ENCODE results near the gene MMP25. TPM values are rescaled to one million over a fixed set of nuclear protein-coding genes. Genes with fewer than 3 reads are reported as not detected.

MMP25 gene
- total and polyA plus RNA-seq, 9 of the 15 experiments (the other 6 are each of a cell fraction or from before 2014, with no cell fraction given): 0.03 to 0.04 TPM; not detected in 7

DNA sequence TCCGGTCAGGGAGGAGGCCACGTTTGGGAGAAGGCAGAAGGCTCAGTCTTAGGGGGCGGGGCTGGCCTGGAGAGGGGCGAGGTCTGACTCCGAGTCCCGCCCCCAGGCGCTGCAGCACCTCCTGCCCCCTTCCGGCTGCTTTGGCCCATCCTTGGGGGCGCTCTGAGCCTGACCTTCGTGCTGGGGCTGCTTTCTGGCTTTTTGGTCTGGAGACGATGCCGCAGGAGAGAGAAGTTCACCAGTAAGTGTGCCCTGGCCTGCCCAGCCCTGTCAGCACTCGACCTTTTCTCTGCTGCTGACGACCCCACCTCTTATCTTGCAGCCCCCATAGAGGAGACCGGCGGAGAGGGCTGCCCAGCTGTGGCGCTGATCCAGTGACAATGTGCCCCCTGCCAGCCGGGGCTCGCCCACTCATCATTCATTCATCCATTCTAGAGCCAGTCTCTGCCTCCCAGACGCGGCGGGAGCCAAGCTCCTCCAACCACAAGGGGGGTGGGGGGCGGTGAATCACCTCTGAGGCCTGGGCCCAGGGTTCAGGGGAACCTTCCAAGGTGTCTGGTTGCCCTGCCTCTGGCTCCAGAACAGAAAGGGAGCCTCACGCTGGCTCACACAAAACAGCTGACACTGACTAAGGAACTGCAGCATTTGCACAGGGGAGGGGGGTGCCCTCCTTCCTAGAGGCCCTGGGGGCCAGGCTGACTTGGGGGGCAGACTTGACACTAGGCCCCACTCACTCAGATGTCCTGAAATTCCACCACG, 24.7 kb upstream of the MMP25 start (continued):
- TF ChIP-seq, protein P1, sequence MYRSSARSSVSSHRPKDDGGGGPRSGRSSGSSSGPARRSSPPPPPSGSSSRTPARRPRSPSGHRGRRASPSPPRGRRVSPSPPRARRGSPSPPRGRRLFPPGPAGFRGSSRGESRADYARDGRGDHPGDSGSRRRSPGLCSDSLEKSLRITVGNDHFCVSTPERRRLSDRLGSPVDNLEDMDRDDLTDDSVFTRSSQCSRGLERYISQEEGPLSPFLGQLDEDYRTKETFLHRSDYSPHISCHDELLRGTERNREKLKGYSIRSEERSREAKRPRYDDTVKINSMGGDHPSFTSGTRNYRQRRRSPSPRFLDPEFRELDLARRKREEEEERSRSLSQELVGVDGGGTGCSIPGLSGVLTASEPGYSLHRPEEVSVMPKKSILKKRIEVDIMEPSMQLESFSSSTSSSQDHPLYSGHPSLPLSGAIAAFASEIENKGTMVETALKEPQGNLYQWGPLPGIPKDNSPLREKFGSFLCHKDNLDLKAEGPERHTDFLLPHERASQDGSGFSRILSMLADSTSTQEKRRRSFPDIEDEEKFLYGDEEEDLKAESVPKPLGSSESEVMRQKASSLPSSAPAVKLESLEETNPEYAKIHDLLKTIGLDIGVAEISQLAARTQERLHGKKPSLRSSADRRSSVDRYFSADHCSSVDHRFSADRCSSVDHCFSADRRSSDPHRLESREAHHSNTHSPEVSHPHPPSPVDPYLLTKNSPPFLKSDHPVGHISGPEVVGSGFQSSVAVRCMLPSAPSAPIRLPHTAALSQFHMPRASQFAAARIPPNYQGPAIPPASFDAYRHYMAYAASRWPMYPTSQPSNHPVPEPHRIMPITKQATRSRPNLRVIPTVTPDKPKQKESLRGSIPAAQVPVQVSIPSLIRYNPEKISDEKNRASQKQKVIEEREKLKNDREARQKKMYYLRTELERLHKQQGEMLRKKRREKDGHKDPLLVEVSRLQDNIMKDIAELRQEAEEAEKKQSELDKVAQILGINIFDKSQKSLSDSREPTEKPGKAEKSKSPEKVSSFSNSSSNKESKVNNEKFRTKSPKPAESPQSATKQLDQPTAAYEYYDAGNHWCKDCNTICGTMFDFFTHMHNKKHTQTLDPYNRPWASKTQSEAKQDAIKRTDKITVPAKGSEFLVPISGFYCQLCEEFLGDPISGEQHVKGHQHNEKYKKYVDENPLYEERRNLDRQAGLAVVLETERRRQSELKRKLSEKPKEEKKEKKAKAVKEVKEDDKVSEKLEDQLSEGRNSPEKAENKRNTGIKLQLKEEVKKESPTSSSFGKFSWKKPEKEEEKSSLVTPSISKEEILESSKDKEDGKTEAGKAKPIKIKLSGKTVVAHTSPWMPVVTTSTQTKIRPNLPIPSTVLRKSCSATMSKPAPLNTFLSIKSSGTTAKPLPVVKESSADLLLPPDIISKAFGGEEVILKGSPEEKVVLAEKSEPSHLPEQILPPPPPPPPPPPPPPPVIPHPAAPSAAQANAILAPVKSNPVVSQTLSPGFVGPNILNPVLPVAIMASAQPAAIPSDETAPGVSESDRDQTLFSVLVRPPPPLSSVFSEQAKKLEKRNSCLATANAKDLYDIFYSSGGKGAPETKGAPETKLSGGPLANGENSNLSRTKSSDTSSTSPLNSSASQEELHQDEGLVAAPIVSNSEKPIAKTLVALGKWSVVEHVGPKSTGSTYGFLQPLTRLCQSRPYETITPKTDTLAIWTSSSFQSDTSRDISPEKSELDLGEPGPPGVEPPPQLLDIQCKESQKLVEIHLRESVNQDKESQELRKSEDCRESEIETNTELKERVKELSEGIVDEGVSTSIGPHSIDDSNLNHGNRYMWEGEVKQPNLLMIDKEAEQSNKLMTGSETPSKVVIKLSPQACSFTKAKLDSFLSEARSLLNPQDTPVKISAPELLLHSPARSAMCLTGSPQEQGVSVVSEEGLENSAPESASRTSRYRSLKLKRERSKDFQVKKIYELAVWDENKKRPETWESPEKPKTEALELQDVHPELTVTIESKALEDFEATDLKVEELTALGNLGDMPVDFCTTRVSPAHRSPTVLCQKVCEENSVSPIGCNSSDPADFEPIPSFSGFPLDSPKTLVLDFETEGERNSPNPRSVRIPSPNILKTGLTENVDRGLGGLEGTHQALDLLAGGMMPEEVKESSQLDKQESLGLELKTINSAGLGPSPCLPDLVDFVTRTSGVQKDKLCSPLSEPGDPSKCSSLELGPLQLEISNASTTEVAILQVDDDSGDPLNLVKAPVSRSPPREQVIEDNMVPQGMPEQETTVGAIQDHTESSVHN (IDR thresholded peaks at IDR 0.05; ENCODE audit: borderline replicate concordance in 1 of 2, low read depth in 1 of 2): no peak
- TF ChIP-seq, protein P2, sequence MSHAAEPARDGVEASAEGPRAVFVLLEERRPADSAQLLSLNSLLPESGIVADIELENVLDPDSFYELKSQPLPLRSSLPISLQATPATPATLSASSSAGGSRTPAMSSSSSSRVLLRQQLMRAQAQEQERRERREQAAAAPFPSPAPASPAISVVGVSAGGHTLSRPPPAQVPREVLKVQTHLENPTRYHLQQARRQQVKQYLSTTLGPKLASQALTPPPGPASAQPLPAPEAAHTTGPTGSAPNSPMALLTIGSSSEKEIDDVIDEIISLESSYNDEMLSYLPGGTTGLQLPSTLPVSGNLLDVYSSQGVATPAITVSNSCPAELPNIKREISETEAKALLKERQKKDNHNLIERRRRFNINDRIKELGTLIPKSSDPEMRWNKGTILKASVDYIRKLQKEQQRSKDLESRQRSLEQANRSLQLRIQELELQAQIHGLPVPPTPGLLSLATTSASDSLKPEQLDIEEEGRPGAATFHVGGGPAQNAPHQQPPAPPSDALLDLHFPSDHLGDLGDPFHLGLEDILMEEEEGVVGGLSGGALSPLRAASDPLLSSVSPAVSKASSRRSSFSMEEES (CRISPR knock-in tag; IDR thresholded peaks at IDR 0.05): no peak
- TF ChIP-seq MEIS2 (IDR thresholded peaks at IDR 0.05; ENCODE audit: partially characterized antibody) (no peak), HNRNPK (IDR thresholded peaks at IDR 0.05; ENCODE audit: low read depth, low read length, poor library complexity, severe bottlenecking) (no peak), HMGN3 (IDR thresholded peaks at IDR 0.05; ENCODE audit: borderline replicate concordance, extremely low read depth, insufficient read length, low read depth, low read length) (peak; percentile 56), ZNF121 (CRISPR knock-in tag; conservative IDR thresholded peaks at IDR 0.05) (no peak), GTF2F1 (IDR thresholded peaks at IDR 0.05; ENCODE audit: low read depth, low read length) (no peak), ZNF212 (CRISPR knock-in tag; IDR thresholded peaks at IDR 0.05) (no peak), HOXB6 (CRISPR knock-in tag; IDR thresholded peaks at IDR 0.05; ENCODE audit: borderline replicate concordance) (no peak), HMG20B (CRISPR knock-in tag; IDR thresholded peaks at IDR 0.05) (no peak), HMG20A (CRISPR knock-in tag; conservative IDR thresholded peaks at IDR 0.05) (no peak), ZNF778 (CRISPR knock-in tag; IDR thresholded peaks at IDR 0.05) (no peak), MAFF (IDR thresholded peaks at IDR 0.05; ENCODE audit: low read length) (no peak)
- TF ChIP-seq, protein P3, sequence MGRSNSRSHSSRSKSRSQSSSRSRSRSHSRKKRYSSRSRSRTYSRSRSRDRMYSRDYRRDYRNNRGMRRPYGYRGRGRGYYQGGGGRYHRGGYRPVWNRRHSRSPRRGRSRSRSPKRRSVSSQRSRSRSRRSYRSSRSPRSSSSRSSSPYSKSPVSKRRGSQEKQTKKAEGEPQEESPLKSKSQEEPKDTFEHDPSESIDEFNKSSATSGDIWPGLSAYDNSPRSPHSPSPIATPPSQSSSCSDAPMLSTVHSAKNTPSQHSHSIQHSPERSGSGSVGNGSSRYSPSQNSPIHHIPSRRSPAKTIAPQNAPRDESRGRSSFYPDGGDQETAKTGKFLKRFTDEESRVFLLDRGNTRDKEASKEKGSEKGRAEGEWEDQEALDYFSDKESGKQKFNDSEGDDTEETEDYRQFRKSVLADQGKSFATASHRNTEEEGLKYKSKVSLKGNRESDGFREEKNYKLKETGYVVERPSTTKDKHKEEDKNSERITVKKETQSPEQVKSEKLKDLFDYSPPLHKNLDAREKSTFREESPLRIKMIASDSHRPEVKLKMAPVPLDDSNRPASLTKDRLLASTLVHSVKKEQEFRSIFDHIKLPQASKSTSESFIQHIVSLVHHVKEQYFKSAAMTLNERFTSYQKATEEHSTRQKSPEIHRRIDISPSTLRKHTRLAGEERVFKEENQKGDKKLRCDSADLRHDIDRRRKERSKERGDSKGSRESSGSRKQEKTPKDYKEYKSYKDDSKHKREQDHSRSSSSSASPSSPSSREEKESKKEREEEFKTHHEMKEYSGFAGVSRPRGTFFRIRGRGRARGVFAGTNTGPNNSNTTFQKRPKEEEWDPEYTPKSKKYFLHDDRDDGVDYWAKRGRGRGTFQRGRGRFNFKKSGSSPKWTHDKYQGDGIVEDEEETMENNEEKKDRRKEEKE (IDR thresholded peaks at IDR 0.05; ENCODE audit: borderline replicate concordance in 1 of 2, control insufficient read depth in 1 of 2, low read depth in 2 of 2, low read length in 1 of 2): 0 out of 4 replicates have a peak, but pooled peaks of 1 of the 2 experiments have one; percentile 47

All from K562 (cell line).